Osteocyte (in vitro differentiated cells): Measurements from ENCODE around the gene CD8B. TPM values are rescaled to one million over a fixed set of nuclear protein-coding genes. Genes with fewer than 3 reads are reported as not detected.

Experiments used
- DNase-seq: peaks from one replicate; pipeline ENCODE4 v3.0.0; 2021; ENCODE audit warnings: mixed read lengths; ENCODE audit not compliant: unreplicated experiment; ENCODE audit errors: extremely low spot score
- H3K27ac Mint-ChIP-seq: one replicate; pipeline ENCODE4 v1.8.0; 2021; ENCODE audit warnings: mild to moderate bottlenecking, mixed read lengths; ENCODE audit not compliant: unreplicated experiment
- H3K27me3 Mint-ChIP-seq: one replicate; pipeline ENCODE4 v1.8.0; 2021; ENCODE audit warnings: mixed read lengths; ENCODE audit not compliant: unreplicated experiment
- H3K36me3 Mint-ChIP-seq: one replicate; pipeline ENCODE4 v1.8.0; 2021; ENCODE audit warnings: mixed read lengths; ENCODE audit not compliant: unreplicated experiment
- H3K4me1 Mint-ChIP-seq: one replicate; pipeline ENCODE4 v1.8.0; 2021; ENCODE audit warnings: mixed read lengths; ENCODE audit not compliant: unreplicated experiment
- H3K4me3 Mint-ChIP-seq: one replicate; pipeline ENCODE4 v1.8.0; 2021; ENCODE audit warnings: mild to moderate bottlenecking, moderate library complexity, mixed read lengths; ENCODE audit not compliant: unreplicated experiment
- H3K9me3 Mint-ChIP-seq: one replicate; pipeline ENCODE4 v1.8.0; 2021; ENCODE audit warnings: mixed read lengths; ENCODE audit not compliant: unreplicated experiment
- CTCF ChIP-seq: fragments of 200-600 bp; sonication (generic); IDR thresholded peaks from 2 replicates; pipeline ENCODE4 v1.5.0; 2021; ENCODE audit warnings: antibody characterized with exemption, mild to moderate bottlenecking, moderate library complexity
- total RNA-seq: library from RNA; stranded (reverse); gene quantifications from 2 replicates; pipeline ENCODE4 v1.2.1, GENCODE V29; 2021

Gene CD8B
- total RNA-seq, 1 donor from 2014 or later: not detected

- Mint-ChIP-seq H3K4me1 (no peaks in the 10 kb centered on the region), H3K4me3 (no peak overlapping the region), H3K36me3 (peaks cover 39% of the 10 kb centered on the region), H3K27ac (no peak overlapping the region), H3K9me3 (no peaks in the 10 kb centered on the region), H3K27me3 (no peaks in the 10 kb centered on the region)
- no peak for TF ChIP-seq CTCF
- DNase-seq: no peak
These were observed 90.8 kb downstream of the CD8B start for GRCh38 chr2:86770816-86771301.

GRCh38 chr2:86769838-86770237 lies 91.8 kb downstream of the CD8B start:
- Mint-ChIP-seq H3K9me3 (no peaks in the 10 kb centered on the region), H3K4me3 (no peak overlapping the region), H3K4me1 (peaks cover under 1% of the 10 kb centered on the region), H3K36me3 (peaks cover 37% of the 10 kb centered on the region), H3K27me3 (no peaks in the 10 kb centered on the region), H3K27ac (no peak overlapping the region)
- no peak for DNase-seq
- TF ChIP-seq CTCF: no peak

GRCh38 chr2:86768189-86768949 lies 93.3 kb downstream of the CD8B start:
- Mint-ChIP-seq H3K4me3 (no peak overlapping the region), H3K9me3 (no peaks in the 10 kb centered on the region), H3K27me3 (no peaks in the 10 kb centered on the region), H3K4me1 (peaks cover 2% of the 10 kb centered on the region), H3K36me3 (peaks cover 27% of the 10 kb centered on the region), H3K27ac (no peak overlapping the region)
- DNase-seq: no peak
- TF ChIP-seq CTCF: no peak

Other genes with a start within 250 kb of the CD8B start
- gene RNF103, start 238.0 kb downstream of the CD8B start, total RNA-seq: 35.8 and 38.4 TPM in 2 replicates
- 24.3 and 25.8 TPM in 2 replicates for gene RMND5A, start 141.6 kb downstream of the CD8B start, total RNA-seq
- gene CD8A, start 71.0 kb downstream of the CD8B start, total RNA-seq: not detected in 2 replicates
- 0.10 and 1.7 TPM in 2 replicates for gene RGPD1, start 80.2 kb upstream of the CD8B start, total RNA-seq
- gene PLGLB1, start 160.0 kb upstream of the CD8B start, total RNA-seq: 3.3 and 4.4 TPM in 2 replicates